Liver (tissue), 9 donors: Measurements from ENCODE around the gene TMEM63B. TPM values are rescaled to one million over a fixed set of nuclear protein-coding genes. Genes with fewer than 3 reads are reported as not detected.
A peak's percentile ranks its signal among the peaks of the same experiment; 100 is the strongest.

ENCODE experiments used
- DNase-seq: peaks from one replicate; pipeline ENCODE4 v3.0.0-alpha.2; 2017; ENCODE audit warnings: low spot score
- H3K27ac ChIP-seq, 2 donors: one replicate each; pipeline ENCODE4 v1.7.0; 2013; ENCODE audit warnings: inconsistent platforms in 2 of 2, low read length in 2 of 2, control low read depth in 1 of 2, low read depth in 1 of 2, mild to moderate bottlenecking in 1 of 2
- H3K27me3 ChIP-seq, 4 donors: one replicate each; pipeline versions ENCODE4 v1.6.1 to v1.7.0; 2013; ENCODE audit warnings: low read length in 3 of 4, inconsistent platforms in 1 of 4, mild to moderate bottlenecking in 1 of 4, moderate library complexity in 1 of 4; ENCODE audit not compliant: control insufficient read depth in 4 of 4, insufficient read depth in 4 of 4
- H3K36me3 ChIP-seq, 4 donors: one replicate each; pipeline versions ENCODE4 v1.6.1 to v1.7.0; 2013; ENCODE audit warnings: low read length in 3 of 4, mild to moderate bottlenecking in 3 of 4, low read depth in 1 of 4, moderate library complexity in 1 of 4; ENCODE audit not compliant: control insufficient read depth in 4 of 4, insufficient read depth in 3 of 4
- H3K4me1 ChIP-seq, 4 donors: one replicate each; pipeline versions ENCODE4 v1.6.1 to v1.7.0; 2013; ENCODE audit warnings: low read length in 3 of 4, mild to moderate bottlenecking in 3 of 4, moderate library complexity in 1 of 4; ENCODE audit not compliant: control insufficient read depth in 4 of 4, insufficient read depth in 4 of 4
- H3K4me3 ChIP-seq, 3 donors: one replicate each; pipeline versions ENCODE4 v1.6.1 to v1.7.0; 2013; ENCODE audit warnings: low read length in 3 of 3, control low read depth in 1 of 3, low read depth in 1 of 3, mild to moderate bottlenecking in 1 of 3
- H3K9ac ChIP-seq, 2 donors: one replicate each; pipeline ENCODE4 v1.7.0; 2013; ENCODE audit warnings: low read length in 2 of 2, mild to moderate bottlenecking in 2 of 2, moderate library complexity in 2 of 2, control low read depth in 1 of 2, low read depth in 1 of 2
- H3K9me3 ChIP-seq, 4 donors: one replicate each; pipeline versions ENCODE4 v1.6.1 to v1.7.0; 2013; ENCODE audit warnings: low read length in 3 of 4; ENCODE audit not compliant: control insufficient read depth in 4 of 4
- CTCF ChIP-seq: fragments of 150-350 bp; IDR thresholded peaks from 2 replicates; pipeline ENCODE4 v1.5.1; 2017; ENCODE audit warnings: improper control_type of control experiment, low read depth, low read length; ENCODE audit not compliant: missing input control
- EGR1 ChIP-seq, 2 donors: IDR thresholded peaks; 2 replicates each; pipeline ENCODE4 v1.6.1; 2016 to 2018; ENCODE audit warnings: antibody characterized with exemption in 2 of 2, low read depth in 2 of 2
- FOXA1 ChIP-seq: IDR thresholded peaks from 2 replicates; pipeline ENCODE4 v1.6.1; 2016; ENCODE audit warnings: antibody characterized with exemption
- GABPA ChIP-seq, 2 donors: IDR thresholded peaks in 1 of 2; conservative IDR thresholded peaks in 1 of 2; 2 replicates each; pipeline ENCODE4 v1.6.1; 2016; ENCODE audit warnings: antibody characterized with exemption in 2 of 2, mild to moderate bottlenecking in 1 of 2, moderate library complexity in 1 of 2
- HNF4A ChIP-seq, 2 donors: conservative IDR thresholded peaks; 2 replicates each; pipeline ENCODE4 v1.6.1; 2016; ENCODE audit warnings: antibody characterized with exemption in 2 of 2, mild to moderate bottlenecking in 2 of 2
- HNF4G ChIP-seq: IDR thresholded peaks from 2 replicates; pipeline ENCODE4 v1.6.1; 2016; ENCODE audit warnings: antibody characterized with exemption
- JUND ChIP-seq, 2 donors: IDR thresholded peaks; 2 replicates each; pipeline ENCODE4 v1.6.1; 2016; ENCODE audit warnings: antibody characterized with exemption in 2 of 2
- NR2F2 ChIP-seq: IDR thresholded peaks from 2 replicates; pipeline ENCODE4 v1.6.1; 2016; ENCODE audit warnings: antibody characterized with exemption
- RAD21 ChIP-seq, 2 donors: IDR thresholded peaks; 2 replicates each; pipeline ENCODE4 v1.6.1; 2016; ENCODE audit warnings: antibody characterized with exemption in 2 of 2, mild to moderate bottlenecking in 2 of 2
- RXRA ChIP-seq, 2 donors: IDR thresholded peaks; 2 replicates each; pipeline ENCODE4 v1.6.1; 2017 to 2018; ENCODE audit warnings: antibody characterized with exemption in 2 of 2, mild to moderate bottlenecking in 1 of 2
- SP1 ChIP-seq: IDR thresholded peaks from 2 replicates; pipeline ENCODE4 v1.6.1; 2018; ENCODE audit warnings: antibody characterized with exemption, mild to moderate bottlenecking
- TAF1 ChIP-seq: conservative IDR thresholded peaks from 2 replicates; pipeline ENCODE4 v1.6.1; 2016; ENCODE audit warnings: antibody characterized with exemption, mild to moderate bottlenecking
- YY1 ChIP-seq: IDR thresholded peaks from 2 replicates; pipeline ENCODE4 v1.6.1; 2016; ENCODE audit warnings: antibody characterized with exemption, mild to moderate bottlenecking
- ZBTB33 ChIP-seq: IDR thresholded peaks from 2 replicates; pipeline ENCODE4 v1.6.1; 2016; ENCODE audit warnings: antibody characterized with exemption
- WGBS: extraction: QIAGEN DNeasy Blood & Tissue Kit; methylation state at CpG from one replicate; pipeline ENCODE4 v1.1.7; 2013; 5-methylcytosine and 5-hydroxymethylcytosine counted together
- polyA plus RNA-seq, 2 donors: library from polyadenylated mRNA; stranded (reverse) in 1 of 2; unstranded in 1 of 2; fragments of 200-250 nt in 1 of 2; fragments of >200 nt in 1 of 2; fragmentation: Nextera tagmentation in 1 of 2; extraction: Ambion mirVana in 1 of 2; gene quantifications; one replicate each; pipeline versions ENCODE4 v1.2.1 to v1.2.3, GENCODE V29; 2013 to 2015
- total RNA-seq, 2 donors: library from RNA; depleted of rRNA; stranded (reverse); fragments of >200 nt; gene quantifications; one replicate each; pipeline ENCODE4 v1.2.3, GENCODE V29; 2014
- TF ChIP-seq, protein P1 (sequence below): IDR thresholded peaks from 2 replicates; pipeline ENCODE4 v1.6.1; 2016; ENCODE audit warnings: antibody characterized with exemption, mild to moderate bottlenecking
- TF ChIP-seq, protein P2 (sequence below): IDR thresholded peaks from 2 replicates; pipeline ENCODE4 v1.6.1; 2016; ENCODE audit warnings: antibody characterized with exemption
- TF ChIP-seq, protein P3 (sequence below): IDR thresholded peaks from 2 replicates; pipeline ENCODE4 v1.6.1; 2016; ENCODE audit warnings: antibody characterized with exemption
- donor health status: healthy.
- donor health status: healthy.
- donor health status: healthy.
- donor health status: healthy.
- donor health status: healthy.

Gene TMEM63B
- total and polyA plus RNA-seq, 4 donors, result 9.6 to 64.9 (median 37.6) TPM

GRCh38 chr6:44108471-44108870, 18.9 kb upstream of the TMEM63B start:
- Histone ChIP-seq H3K9ac (no peak overlapping the region), H3K36me3 (peaks cover 2 to 8% (median 6%) of the 10 kb centered on the region in 4 donors), H3K27ac (peak overlapping the region in 1 of 2 donors; percentile 42), H3K27me3 (no peaks in the 10 kb centered on the region), H3K9me3 (no peaks in the 10 kb centered on the region), H3K4me1 (peaks cover 8 to 57% (median 52%) of the 10 kb centered on the region in 4 donors), H3K4me3 (no peak overlapping the region)
- no peak for TF ChIP-seq ZBTB33
- no peak for TF ChIP-seq SP1
- no peak for TF ChIP-seq GABPA (IDR thresholded peaks at IDR 0.05 in 1 of 2, conservative IDR thresholded peaks at IDR 0.05 in 1 of 2)
- no peak for TF ChIP-seq CTCF
- TF ChIP-seq, protein P1, sequence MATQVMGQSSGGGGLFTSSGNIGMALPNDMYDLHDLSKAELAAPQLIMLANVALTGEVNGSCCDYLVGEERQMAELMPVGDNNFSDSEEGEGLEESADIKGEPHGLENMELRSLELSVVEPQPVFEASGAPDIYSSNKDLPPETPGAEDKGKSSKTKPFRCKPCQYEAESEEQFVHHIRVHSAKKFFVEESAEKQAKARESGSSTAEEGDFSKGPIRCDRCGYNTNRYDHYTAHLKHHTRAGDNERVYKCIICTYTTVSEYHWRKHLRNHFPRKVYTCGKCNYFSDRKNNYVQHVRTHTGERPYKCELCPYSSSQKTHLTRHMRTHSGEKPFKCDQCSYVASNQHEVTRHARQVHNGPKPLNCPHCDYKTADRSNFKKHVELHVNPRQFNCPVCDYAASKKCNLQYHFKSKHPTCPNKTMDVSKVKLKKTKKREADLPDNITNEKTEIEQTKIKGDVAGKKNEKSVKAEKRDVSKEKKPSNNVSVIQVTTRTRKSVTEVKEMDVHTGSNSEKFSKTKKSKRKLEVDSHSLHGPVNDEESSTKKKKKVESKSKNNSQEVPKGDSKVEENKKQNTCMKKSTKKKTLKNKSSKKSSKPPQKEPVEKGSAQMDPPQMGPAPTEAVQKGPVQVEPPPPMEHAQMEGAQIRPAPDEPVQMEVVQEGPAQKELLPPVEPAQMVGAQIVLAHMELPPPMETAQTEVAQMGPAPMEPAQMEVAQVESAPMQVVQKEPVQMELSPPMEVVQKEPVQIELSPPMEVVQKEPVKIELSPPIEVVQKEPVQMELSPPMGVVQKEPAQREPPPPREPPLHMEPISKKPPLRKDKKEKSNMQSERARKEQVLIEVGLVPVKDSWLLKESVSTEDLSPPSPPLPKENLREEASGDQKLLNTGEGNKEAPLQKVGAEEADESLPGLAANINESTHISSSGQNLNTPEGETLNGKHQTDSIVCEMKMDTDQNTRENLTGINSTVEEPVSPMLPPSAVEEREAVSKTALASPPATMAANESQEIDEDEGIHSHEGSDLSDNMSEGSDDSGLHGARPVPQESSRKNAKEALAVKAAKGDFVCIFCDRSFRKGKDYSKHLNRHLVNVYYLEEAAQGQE, result no peak
- peak in 1 of 2 donors; percentile 35 for TF ChIP-seq RXRA (IDR thresholded peaks at IDR 0.05)
- no peak for TF ChIP-seq RAD21 (IDR thresholded peaks at IDR 0.05)
- peak in 1 of 2 donors; percentile 51 for TF ChIP-seq HNF4A (conservative IDR thresholded peaks at IDR 0.05)
- WGBS, result 17% methylated on average over 1 of the region's 1 CpG
- no peak for DNase-seq

DNA sequence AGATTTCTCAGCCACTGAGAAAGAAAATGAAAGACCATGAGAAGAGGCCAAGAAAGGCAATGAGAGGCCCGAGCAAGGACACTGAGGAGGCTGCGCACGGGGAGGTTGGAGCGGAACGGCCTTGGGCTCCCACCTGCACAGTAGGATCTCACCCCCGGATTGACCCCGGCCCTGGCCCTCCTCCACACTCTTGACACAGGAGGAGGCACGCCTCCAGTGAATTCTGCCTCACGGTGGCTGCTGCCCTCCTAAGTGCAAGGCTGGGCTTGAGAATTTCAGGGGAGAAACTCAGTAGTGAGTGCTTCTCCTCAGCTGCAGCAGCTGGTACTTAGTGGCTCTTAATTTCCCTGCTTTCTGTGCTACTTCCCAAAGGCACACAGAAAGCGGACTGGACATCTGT, 18.1 kb upstream of the TMEM63B start:
- peaks cover 8 to 57% (median 51%) of the 10 kb centered on the region in 4 donors for H3K4me1 ChIP-seq
- H3K27ac ChIP-seq, result peak overlapping the region in 1 of 2 donors; percentile 6
- 91% methylated on average over 10 of the region's 10 CpGs for WGBS
- H3K9me3 ChIP-seq, result no peaks in the 10 kb centered on the region
- no peak for DNase-seq
- no peak overlapping the region for H3K4me3 ChIP-seq
- peaks cover 6 to 14% (median 10%) of the 10 kb centered on the region in 4 donors for H3K36me3 ChIP-seq
- H3K9ac ChIP-seq, result no peak overlapping the region
- no peaks in the 10 kb centered on the region for H3K27me3 ChIP-seq
- TF ChIP-seq HNF4A (conservative IDR thresholded peaks at IDR 0.05) (no peak), CTCF (no peak), TAF1 (no peak), GABPA (IDR thresholded peaks at IDR 0.05 in 1 of 2, conservative IDR thresholded peaks at IDR 0.05 in 1 of 2) (no peak), FOXA1 (no peak), NR2F2 (no peak), JUND (IDR thresholded peaks at IDR 0.05) (no peak), EGR1 (IDR thresholded peaks at IDR 0.05; ENCODE audit: low read depth in 2 of 2) (no peak), HNF4G (no peak), RXRA (IDR thresholded peaks at IDR 0.05) (no peak), YY1 (no peak), SP1 (no peak)
- TF ChIP-seq, protein P2, sequence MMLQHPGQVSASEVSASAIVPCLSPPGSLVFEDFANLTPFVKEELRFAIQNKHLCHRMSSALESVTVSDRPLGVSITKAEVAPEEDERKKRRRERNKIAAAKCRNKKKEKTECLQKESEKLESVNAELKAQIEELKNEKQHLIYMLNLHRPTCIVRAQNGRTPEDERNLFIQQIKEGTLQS, result no peak
- TF ChIP-seq, protein P3, sequence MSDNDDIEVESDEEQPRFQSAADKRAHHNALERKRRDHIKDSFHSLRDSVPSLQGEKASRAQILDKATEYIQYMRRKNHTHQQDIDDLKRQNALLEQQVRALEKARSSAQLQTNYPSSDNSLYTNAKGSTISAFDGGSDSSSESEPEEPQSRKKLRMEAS, result no peak
- TF ChIP-seq, protein P1, result no peak
